Measurements from ENCODE around the gene RASA1. TPM values are rescaled to one million over a fixed set of nuclear protein-coding genes. Genes with fewer than 3 reads are reported as not detected.

Gene RASA1
- polyA plus RNA-seq, 3 donors from 2014 or later = 1.7 to 8.7 (median 4.0) TPM

DNA sequence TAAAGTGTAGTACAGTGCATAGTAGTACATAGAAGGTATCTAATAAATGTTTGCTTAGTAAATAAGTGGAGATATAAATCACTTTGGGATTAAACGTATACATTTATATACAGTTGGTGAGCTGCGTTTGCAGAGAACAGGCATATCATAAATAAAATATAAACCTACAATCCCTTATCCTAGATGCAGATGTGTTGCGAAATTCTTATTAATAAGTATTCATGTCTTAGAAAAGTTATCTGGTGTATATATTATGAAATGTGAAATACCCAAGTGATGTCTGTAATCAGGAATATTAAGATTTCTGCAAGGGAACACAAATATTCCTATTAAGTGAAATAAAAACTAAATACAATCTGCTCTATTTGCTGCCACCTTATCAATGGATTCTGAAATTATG lies 136.2 kb downstream of the RASA1 start:
- Mint-ChIP-seq H3K27ac (peak overlapping the region in 1 of 6 donors; percentile 51), H3K27me3 (ENCODE audit: low read depth in 3 of 3) (peaks cover 0 to 10% (median 10%) of the 10 kb centered on the region in 3 donors), H3K36me3 (peaks cover 33 to 65% (median 48%) of the 10 kb centered on the region in 3 donors), H3K9me3 (peaks cover 0 to 2% (median 0%) of the 10 kb centered on the region in 6 donors), H3K4me1 (peaks cover 48 to 70% of the 10 kb centered on the region in 2 donors), H3K4me3 (no peak overlapping the region)
- no peak for DNase-seq

DNA sequence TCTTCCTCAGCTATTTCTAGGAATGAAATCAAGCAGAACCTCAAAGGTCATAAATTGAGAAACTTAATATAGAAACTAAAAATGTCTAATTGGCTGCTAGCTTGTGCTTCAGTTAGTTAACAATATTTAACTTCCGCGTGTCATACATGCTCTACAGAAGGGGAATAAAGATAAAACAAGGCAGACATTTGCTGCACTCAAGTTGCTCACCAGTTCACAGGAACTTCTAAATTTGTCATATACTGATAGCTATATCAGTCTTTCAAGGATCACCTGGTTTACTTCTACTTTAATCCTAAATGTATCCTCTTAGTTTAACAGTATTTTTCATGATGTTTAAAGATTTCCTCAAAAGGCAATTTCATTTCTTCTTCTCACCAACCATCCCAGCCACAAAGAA lies 136.7 kb downstream of the RASA1 start:
- DNase-seq = no peak
- Mint-ChIP-seq H3K27ac (peak overlapping the region in 5 of 6 donors; percentile 15 to 96 (median 29)), H3K4me3 (no peak overlapping the region), H3K9me3 (peaks cover 0 to 2% (median 0%) of the 10 kb centered on the region in 6 donors), H3K27me3 (ENCODE audit: low read depth in 3 of 3) (peaks cover 0 to 10% (median 10%) of the 10 kb centered on the region in 3 donors), H3K4me1 (peaks cover 52 to 72% of the 10 kb centered on the region in 2 donors), H3K36me3 (peaks cover 35 to 68% (median 48%) of the 10 kb centered on the region in 3 donors)

- Mint-ChIP-seq H3K4me3 (no peak overlapping the region), H3K4me1 (peaks cover 49 to 71% of the 10 kb centered on the region in 2 donors), H3K27ac (peak overlapping the region; percentile 77 to 98 (median 90)), H3K27me3 (ENCODE audit: low read depth in 3 of 3) (peaks cover 0 to 12% (median 10%) of the 10 kb centered on the region in 3 donors), H3K9me3 (peaks cover 0 to 2% (median 0%) of the 10 kb centered on the region in 6 donors), H3K36me3 (peaks cover 31 to 63% (median 45%) of the 10 kb centered on the region in 3 donors)
- DNase-seq = no peak
Observed at GRCh38 chr5:87405472-87406155, 137.9 kb downstream of the RASA1 start.

- Mint-ChIP-seq H3K27ac (peak overlapping the region; percentile 91 to 98 (median 96)), H3K4me1 (peaks cover 71 to 90% of the 10 kb centered on the region in 2 donors), H3K27me3 (ENCODE audit: low read depth in 3 of 3) (peaks cover 6 to 26% (median 23%) of the 10 kb centered on the region in 3 donors), H3K9me3 (no peaks in the 10 kb centered on the region), H3K36me3 (peaks cover 27 to 50% (median 32%) of the 10 kb centered on the region in 3 donors), H3K4me3 (peak overlapping the region; percentile 7 to 70 (median 46))
- peak; percentile 51 to 63 (median 52) for DNase-seq
Observed at GRCh38 chr5:87408204-87408603, 140.5 kb downstream of the RASA1 start.

DNA sequence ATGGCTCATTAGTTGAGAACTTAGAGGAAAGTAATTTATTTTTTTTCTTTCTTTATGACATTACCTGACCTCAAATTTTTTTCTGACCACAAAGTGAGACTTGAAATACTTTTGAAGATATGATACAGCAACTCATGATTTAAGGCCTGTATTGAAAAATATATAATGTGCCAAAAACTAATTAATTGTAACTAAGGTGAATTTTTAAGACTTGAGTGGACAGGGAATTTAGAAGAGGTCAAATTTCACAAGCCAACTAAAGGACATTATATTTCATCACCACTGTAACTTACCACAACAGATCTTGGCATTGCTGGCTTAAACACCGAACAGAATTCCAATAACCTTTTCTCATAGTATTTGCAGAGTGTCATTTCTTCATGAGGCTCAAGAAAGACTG lies 143.2 kb downstream of the RASA1 start:
- Mint-ChIP-seq H3K4me3 (peak overlapping the region; percentile 71 to 100 (median 80)), H3K9me3 (no peaks in the 10 kb centered on the region), H3K4me1 (peaks cover 66 to 75% of the 10 kb centered on the region in 2 donors), H3K27me3 (ENCODE audit: low read depth in 3 of 3) (peaks cover 8 to 26% (median 17%) of the 10 kb centered on the region in 3 donors), H3K27ac (peak overlapping the region; percentile 95 to 100 (median 98)), H3K36me3 (peaks cover 22 to 38% (median 27%) of the 10 kb centered on the region in 3 donors)
- DNase-seq = no peak

- H3K4me1 Mint-ChIP-seq = peaks cover 59 to 68% of the 10 kb centered on the region in 2 donors
Observed at GRCh38 chr5:87411586-87411972, 143.9 kb downstream of the RASA1 start.

DNA sequence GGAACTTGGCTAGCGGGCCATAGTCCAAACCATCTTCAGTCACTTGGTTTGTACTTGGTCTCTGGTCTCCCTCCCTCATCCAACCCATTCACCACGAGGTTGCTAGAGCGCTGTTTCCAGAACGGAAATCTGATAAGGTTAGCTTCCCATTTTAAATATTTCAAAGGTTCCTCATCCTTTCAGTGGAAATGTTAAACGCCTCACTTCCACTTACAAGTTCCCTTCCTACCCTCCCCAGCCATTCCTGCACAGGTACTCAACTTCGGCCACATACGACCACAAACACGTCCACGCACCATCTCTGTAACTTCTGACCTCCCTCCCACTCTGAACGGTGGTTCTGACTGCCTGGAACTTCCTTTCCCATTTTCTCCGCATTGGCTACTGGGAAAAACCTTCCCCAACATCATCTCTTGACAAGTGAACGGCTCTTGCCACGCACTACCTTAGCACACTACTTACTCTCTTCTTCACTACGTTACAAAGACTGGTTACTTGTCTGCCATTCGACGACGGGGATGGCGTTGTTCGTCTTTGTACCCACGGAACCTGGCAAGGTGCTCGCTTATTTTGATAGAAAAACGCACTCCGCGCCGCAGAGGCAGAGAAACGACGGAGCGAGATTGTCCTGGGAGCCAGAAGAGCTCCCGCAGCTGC lies 144.4 kb downstream of the RASA1 start:
- H3K4me1 Mint-ChIP-seq = peaks cover 54 to 63% of the 10 kb centered on the region in 2 donors
- no peaks in the 10 kb centered on the region for H3K9me3 Mint-ChIP-seq
- H3K27me3 Mint-ChIP-seq (ENCODE audit: low read depth in 3 of 3) = peaks cover 8 to 26% (median 20%) of the 10 kb centered on the region in 3 donors
- DNase-seq = peak; percentile 42 to 53 (median 44)
- H3K4me3 Mint-ChIP-seq = peak overlapping the region; percentile 93 to 100 (median 97)
- H3K36me3 Mint-ChIP-seq = peaks cover 11 to 26% (median 20%) of the 10 kb centered on the region in 3 donors
- peak overlapping the region; percentile 96 to 100 (median 98) for H3K27ac Mint-ChIP-seq

More at GRCh38 chr5:87411586-87411972, 143.9 kb downstream of the RASA1 start:
- Mint-ChIP-seq H3K9me3 (no peaks in the 10 kb centered on the region), H3K27me3 (ENCODE audit: low read depth in 3 of 3) (peaks cover 8 to 25% (median 19%) of the 10 kb centered on the region in 3 donors), H3K27ac (peak overlapping the region; percentile 96 to 100 (median 98)), H3K4me3 (peak overlapping the region; percentile 93 to 100 (median 97)), H3K36me3 (peaks cover 17 to 32% (median 25%) of the 10 kb centered on the region in 3 donors)
- DNase-seq = peak; percentile 44 to 53 (median 48)

- Mint-ChIP-seq H3K27me3 (ENCODE audit: low read depth in 3 of 3) (peaks cover 8 to 27% (median 20%) of the 10 kb centered on the region in 3 donors), H3K36me3 (peaks cover 7 to 20% (median 13%) of the 10 kb centered on the region in 3 donors), H3K4me3 (peak within 1 kb of the TSS; percentile 93 to 100 (median 97)), H3K4me1 (peaks cover 47 to 56% of the 10 kb centered on the region in 2 donors), H3K27ac (peak within 1 kb of the TSS; percentile 96 to 100 (median 98)), H3K9me3 (no peaks in the 10 kb centered on the region)
- peak; percentile 95 to 97 (median 97) for DNase-seq
Observed at GRCh38 chr5:87412630-87413342, 145.1 kb downstream of the RASA1 start, which contains the start of gene CCNH. Gene CCNH (minus strand): TSS chr5:87412930. CDS start chr5:87412794, 136 bp downstream.

GRCh38 chr5:87413343-87413645 lies 145.6 kb downstream of the RASA1 start:
- Mint-ChIP-seq H3K4me3 (peak overlapping the region; percentile 93 to 100 (median 97)), H3K36me3 (peaks cover 5 to 15% (median 11%) of the 10 kb centered on the region in 3 donors), H3K9me3 (no peaks in the 10 kb centered on the region), H3K27me3 (ENCODE audit: low read depth in 3 of 3) (peaks cover 8 to 27% (median 18%) of the 10 kb centered on the region in 3 donors), H3K27ac (peak overlapping the region; percentile 96 to 100 (median 98)), H3K4me1 (peaks cover 42 to 51% of the 10 kb centered on the region in 2 donors)
- DNase-seq = no peak

DNA sequence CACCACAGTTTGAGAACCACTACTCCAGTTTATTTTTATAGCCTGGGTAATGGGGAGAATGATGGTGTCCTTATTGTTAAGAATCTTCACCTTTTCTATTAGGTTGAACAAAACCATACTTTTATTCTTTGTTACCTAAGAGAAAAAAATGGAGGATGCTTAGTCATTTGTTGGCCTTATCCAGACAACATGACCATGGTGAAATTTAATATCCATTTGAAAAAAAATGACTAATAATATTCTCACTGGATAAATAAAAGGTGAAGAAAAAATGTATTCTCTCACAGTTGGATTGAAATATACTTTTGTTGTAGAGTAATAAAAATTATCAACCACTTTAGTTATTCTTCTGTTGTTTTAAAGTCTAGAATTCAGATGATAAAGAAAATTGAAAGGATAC lies 150.8 kb downstream of the RASA1 start:
- Mint-ChIP-seq H3K27me3 (ENCODE audit: low read depth in 3 of 3) (peaks cover 5 to 8% (median 7%) of the 10 kb centered on the region in 3 donors), H3K27ac (no peak overlapping the region), H3K4me1 (no peaks in the 10 kb centered on the region), H3K4me3 (no peak overlapping the region), H3K9me3 (no peaks in the 10 kb centered on the region), H3K36me3 (no peaks in the 10 kb centered on the region)
- DNase-seq = no peak

DNA sequence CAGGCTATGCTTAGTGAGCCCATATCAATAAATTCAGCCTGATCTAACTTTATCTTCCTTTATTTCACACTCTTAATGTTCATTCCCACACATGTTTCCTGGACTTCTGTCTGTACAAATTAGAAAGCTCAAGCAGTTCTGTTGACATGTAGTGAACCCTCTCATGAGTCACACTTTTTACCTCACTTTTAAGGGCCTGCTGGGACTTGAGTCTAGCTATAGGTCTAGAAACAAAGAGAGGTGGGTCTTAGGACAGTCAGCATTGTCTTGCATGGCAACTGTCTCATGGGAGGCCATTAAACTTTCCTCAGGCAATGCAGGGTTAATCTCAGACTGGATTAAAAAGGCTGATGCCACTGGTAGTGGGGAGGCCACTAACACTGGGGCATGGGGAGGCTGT lies 153.6 kb downstream of the RASA1 start:
- H3K36me3 Mint-ChIP-seq = no peaks in the 10 kb centered on the region
- no peak for DNase-seq
- H3K27ac Mint-ChIP-seq = no peak overlapping the region

DNA sequence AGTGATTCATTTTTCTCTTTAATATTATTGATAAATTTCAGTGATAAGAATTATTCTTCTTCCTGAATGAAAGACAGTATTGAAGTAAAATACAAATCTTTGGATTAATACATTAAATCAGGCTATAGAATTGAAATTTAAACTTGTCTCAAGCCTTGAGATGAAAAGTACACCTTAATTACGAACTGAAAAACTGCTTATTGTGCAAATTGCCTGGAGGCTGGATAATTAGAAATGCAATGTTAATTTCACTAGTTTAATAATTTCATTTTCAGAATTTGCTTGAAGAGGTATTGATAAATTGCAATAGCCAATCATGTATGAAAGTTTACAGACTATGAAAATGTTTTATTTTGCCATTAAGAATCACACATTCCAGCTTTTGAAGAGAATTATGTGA lies 156.1 kb downstream of the RASA1 start:
- H3K4me1 Mint-ChIP-seq = no peaks in the 10 kb centered on the region
- no peak overlapping the region for H3K4me3 Mint-ChIP-seq
- H3K36me3 Mint-ChIP-seq = no peaks in the 10 kb centered on the region
- H3K27me3 Mint-ChIP-seq (ENCODE audit: low read depth in 3 of 3) = peaks cover 2 to 6% (median 5%) of the 10 kb centered on the region in 3 donors
- no peak overlapping the region for H3K27ac Mint-ChIP-seq
- DNase-seq = no peak
- H3K9me3 Mint-ChIP-seq = no peaks in the 10 kb centered on the region

More for the DNA sequence above, 153.6 kb downstream of the RASA1 start:
- Mint-ChIP-seq H3K9me3 (no peaks in the 10 kb centered on the region), H3K4me3 (no peak overlapping the region), H3K27me3 (ENCODE audit: low read depth in 3 of 3) (peaks cover 5 to 6% (median 5%) of the 10 kb centered on the region in 3 donors), H3K4me1 (no peaks in the 10 kb centered on the region)

- H3K4me3 Mint-ChIP-seq = no peak overlapping the region
- no peaks in the 10 kb centered on the region for H3K9me3 Mint-ChIP-seq
- peaks cover 0 to 8% (median 2%) of the 10 kb centered on the region in 3 donors for H3K27me3 Mint-ChIP-seq (ENCODE audit: low read depth in 3 of 3)
- no peaks in the 10 kb centered on the region for H3K4me1 Mint-ChIP-seq
- no peak overlapping the region for H3K27ac Mint-ChIP-seq
- DNase-seq = no peak
- H3K36me3 Mint-ChIP-seq = no peaks in the 10 kb centered on the region
Observed at GRCh38 chr5:87430863-87431457, 163.3 kb downstream of the RASA1 start.
